PFSK-1 (cell line): ENCODE measurements around the gene BUB1B.

Experiments used
- POLR2AphosphoS5 ChIP-seq: IDR thresholded peaks from 2 replicates; pipeline ENCODE4 v1.6.1; 2012; ENCODE audit warnings: low read depth, mild to moderate bottlenecking, control low read depth, low read length, moderate library complexity
- TF ChIP-seq, protein P1 (sequence below), 2 experiments: IDR thresholded peaks; 2 replicates each; pipeline versions ENCODE4 v1.6.1 to v1.8.0; 2011 to 2012; ENCODE audit warnings: low read depth in 2 of 2, low read length in 2 of 2, control low read depth in 1 of 2, inconsistent platforms in 1 of 2, mild to moderate bottlenecking in 1 of 2, moderate library complexity in 1 of 2; ENCODE audit not compliant: insufficient read depth in 1 of 2

GRCh38 chr15:40235201-40235885 lies 74.5 kb downstream of the BUB1B start:
- TF ChIP-seq, protein P1, sequence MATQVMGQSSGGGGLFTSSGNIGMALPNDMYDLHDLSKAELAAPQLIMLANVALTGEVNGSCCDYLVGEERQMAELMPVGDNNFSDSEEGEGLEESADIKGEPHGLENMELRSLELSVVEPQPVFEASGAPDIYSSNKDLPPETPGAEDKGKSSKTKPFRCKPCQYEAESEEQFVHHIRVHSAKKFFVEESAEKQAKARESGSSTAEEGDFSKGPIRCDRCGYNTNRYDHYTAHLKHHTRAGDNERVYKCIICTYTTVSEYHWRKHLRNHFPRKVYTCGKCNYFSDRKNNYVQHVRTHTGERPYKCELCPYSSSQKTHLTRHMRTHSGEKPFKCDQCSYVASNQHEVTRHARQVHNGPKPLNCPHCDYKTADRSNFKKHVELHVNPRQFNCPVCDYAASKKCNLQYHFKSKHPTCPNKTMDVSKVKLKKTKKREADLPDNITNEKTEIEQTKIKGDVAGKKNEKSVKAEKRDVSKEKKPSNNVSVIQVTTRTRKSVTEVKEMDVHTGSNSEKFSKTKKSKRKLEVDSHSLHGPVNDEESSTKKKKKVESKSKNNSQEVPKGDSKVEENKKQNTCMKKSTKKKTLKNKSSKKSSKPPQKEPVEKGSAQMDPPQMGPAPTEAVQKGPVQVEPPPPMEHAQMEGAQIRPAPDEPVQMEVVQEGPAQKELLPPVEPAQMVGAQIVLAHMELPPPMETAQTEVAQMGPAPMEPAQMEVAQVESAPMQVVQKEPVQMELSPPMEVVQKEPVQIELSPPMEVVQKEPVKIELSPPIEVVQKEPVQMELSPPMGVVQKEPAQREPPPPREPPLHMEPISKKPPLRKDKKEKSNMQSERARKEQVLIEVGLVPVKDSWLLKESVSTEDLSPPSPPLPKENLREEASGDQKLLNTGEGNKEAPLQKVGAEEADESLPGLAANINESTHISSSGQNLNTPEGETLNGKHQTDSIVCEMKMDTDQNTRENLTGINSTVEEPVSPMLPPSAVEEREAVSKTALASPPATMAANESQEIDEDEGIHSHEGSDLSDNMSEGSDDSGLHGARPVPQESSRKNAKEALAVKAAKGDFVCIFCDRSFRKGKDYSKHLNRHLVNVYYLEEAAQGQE (IDR thresholded peaks at IDR 0.05; ENCODE audit: insufficient read depth in 1 of 2, low read depth in 2 of 2, low read length in 2 of 2): no peak
- TF ChIP-seq POLR2AphosphoS5: no peak
